HCT116 (cell line): ENCODE measurements around the gene SLAMF1. TPM values are rescaled to one million over a fixed set of nuclear protein-coding genes. Genes with fewer than 3 reads are reported as not detected.

Source experiments
- ATAC-seq: fragments of 200-7000 bp; cut with Tn5 transposase; 2 replicates; pipeline ENCODE4 v1.9.1; 2020; ENCODE audit warnings: mild to moderate bottlenecking, moderate library complexity
- BruUV-seq: library from RNA; stranded (reverse); fragments of 400-500 nt; replicated peaks from 2 replicates; lab custom pipeline; 2021; lab: Mats Ljungman, UMichigan
- CTCF ChIA-PET: fragments of 300-600 bp; sonication (Branson Sonifier 250); formaldehyde crosslinking; loops from one replicate; lab custom pipeline; 2021; ENCODE audit warnings: antibody characterized with exemption; lab: Charles Lee
- POLR2A ChIA-PET: fragments of 300-600, 350-600 bp; sonication (Branson Sonifier 250); formaldehyde crosslinking; loops from one replicate; lab custom pipeline; 2021; ENCODE audit warnings: antibody characterized with exemption; lab: Charles Lee
- RAD21 ChIA-PET, 2 experiments: fragments of 300-600 bp; sonication (Branson Sonifier 250); formaldehyde crosslinking; loops; one replicate each; lab custom pipeline; 2023; ENCODE audit warnings: low total read pairs in 2 of 2; ENCODE audit not compliant: uncharacterized antibody in 2 of 2, unreplicated experiment in 2 of 2, low non-redundant PET in 1 of 2; lab: Charles Lee
- DNase-seq: peaks from one replicate; pipeline ENCODE4 v3.0.0-alpha.2; 2010; ENCODE audit warnings: low read depth, low spot score
- H2AFZ ChIP-seq: fragments of 200-600 bp; shearing (Covaris generic), sonication (generic); 2 replicates; pipeline ENCODE4 v1.6.1; 2017; ENCODE audit warnings: low read depth, mixed run types, mixed read lengths, antibody characterized with exemption, low read length; ENCODE audit not compliant: poor library complexity, severe bottlenecking
- H3K27ac ChIP-seq: 2 replicates; pipeline ENCODE4 v1.5.1; 2012; ENCODE audit warnings: low read depth, low read length
- H3K27me3 ChIP-seq: fragments of 200-600 bp; sonication (generic); 2 replicates; pipeline ENCODE4 v1.6.1; 2016; ENCODE audit warnings: mixed run types, low read length, mixed read lengths; ENCODE audit not compliant: insufficient read depth
- H3K36me3 ChIP-seq, 2 experiments: fragments of 200-500 bp in 1 of 2; fragments of 200-600 bp in 1 of 2; sonication (Bioruptor generic) in 1 of 2; sonication (generic) in 1 of 2; 2 replicates each; pipeline versions ENCODE4 v1.5.1 to v1.6.1; 2014 to 2016; ENCODE audit warnings: low read length in 2 of 2, inconsistent platforms in 1 of 2, mixed read lengths in 1 of 2, mixed run types in 1 of 2; ENCODE audit not compliant: insufficient read depth in 2 of 2, control insufficient read depth in 1 of 2
- H3K4me1 ChIP-seq, 2 experiments: fragments of 200-600 bp in 1 of 2; sonication (generic) in 1 of 2; 2 replicates each; pipeline versions ENCODE4 v1.5.1 to v1.6.1; 2012 to 2017; ENCODE audit warnings: low read length in 2 of 2, inconsistent platforms in 1 of 2, mild to moderate bottlenecking in 1 of 2, mixed read lengths in 1 of 2, mixed run types in 1 of 2, moderate library complexity in 1 of 2; ENCODE audit not compliant: insufficient read depth in 2 of 2, control insufficient read depth in 1 of 2
- H3K4me2 ChIP-seq: fragments of 200-600 bp; sonication (generic); 2 replicates; pipeline ENCODE4 v1.6.1; 2017; ENCODE audit warnings: mixed run types, low read length, mixed read lengths
- H3K4me3 ChIP-seq, 2 experiments: fragments of 200-600 bp in 1 of 2; sonication (generic) in 1 of 2; replicated peaks in 1 of 2; 2 replicates each; pipeline ENCODE4 v1.5.1; 2011 to 2016; ENCODE audit warnings: low read length in 2 of 2, control low read depth in 1 of 2, low read depth in 1 of 2, mild to moderate bottlenecking in 1 of 2, mixed read lengths in 1 of 2, mixed run types in 1 of 2
- H3K79me2 ChIP-seq: fragments of 200-600 bp; sonication (generic); 2 replicates; pipeline ENCODE4 v1.6.1; 2017; ENCODE audit warnings: mild to moderate bottlenecking, mixed run types, low read length, moderate library complexity, mixed read lengths; ENCODE audit not compliant: insufficient read depth
- H3K9ac ChIP-seq: fragments of 200-600 bp; sonication (generic); 2 replicates; pipeline ENCODE4 v1.6.1; 2016; ENCODE audit warnings: low read length, mixed read lengths
- H3K9me2 ChIP-seq: fragments of 200-600 bp; sonication (generic), shearing (Covaris generic); 2 replicates; pipeline ENCODE4 v1.6.1; 2017; ENCODE audit warnings: mixed run types, mild to moderate bottlenecking, moderate library complexity; ENCODE audit not compliant: insufficient read depth
- H3K9me3 ChIP-seq, 2 experiments: fragments of 200-500 bp in 1 of 2; fragments of 200-600 bp in 1 of 2; sonication (Bioruptor generic) in 1 of 2; sonication (generic) in 1 of 2; 2 replicates each; pipeline ENCODE4 v1.6.1; 2014 to 2017; ENCODE audit warnings: low read length in 2 of 2, mixed read lengths in 2 of 2, inconsistent platforms in 1 of 2, low read depth in 1 of 2, mild to moderate bottlenecking in 1 of 2, mixed run types in 1 of 2, moderate library complexity in 1 of 2; ENCODE audit not compliant: control insufficient read depth in 1 of 2, insufficient read depth in 1 of 2
- H4K20me1 ChIP-seq: fragments of 200-600 bp; sonication (generic), shearing (Covaris generic); 2 replicates; pipeline ENCODE4 v1.6.1; 2017; ENCODE audit warnings: mixed run types, mild to moderate bottlenecking, moderate library complexity; ENCODE audit not compliant: insufficient read depth
- CBX3 ChIP-seq: IDR thresholded peaks from 2 replicates; pipeline ENCODE4 v1.6.1; 2012; ENCODE audit warnings: low read depth
- CEBPB ChIP-seq: IDR thresholded peaks from 2 replicates; pipeline ENCODE4 v1.6.1; 2012; ENCODE audit warnings: low read depth
- EZH2phosphoT487 ChIP-seq: fragments of 200-600 bp; IDR thresholded peaks from 2 replicates; pipeline ENCODE4 v1.6.1; 2018; ENCODE audit warnings: antibody characterized with exemption, borderline replicate concordance
- JUND ChIP-seq: IDR thresholded peaks from 2 replicates; pipeline ENCODE4 v1.6.1; 2012
- RAD21 ChIP-seq: IDR thresholded peaks from 2 replicates; pipeline ENCODE4 v1.6.1; 2012; ENCODE audit warnings: low read depth, mild to moderate bottlenecking
- SIN3A ChIP-seq: IDR thresholded peaks from 2 replicates; pipeline ENCODE4 v1.6.1; 2012; ENCODE audit warnings: low read depth
- YY1 ChIP-seq: IDR thresholded peaks from 2 replicates; pipeline ENCODE4 v1.6.1; 2011; ENCODE audit warnings: low read length, low read depth, moderate library complexity, mild to moderate bottlenecking; ENCODE audit not compliant: insufficient replicate concordance; ENCODE audit errors: extremely low read depth
- ZBTB33 ChIP-seq: IDR thresholded peaks from 2 replicates; pipeline ENCODE4 v1.6.1; 2011; ENCODE audit warnings: mild to moderate bottlenecking, low read length, moderate library complexity; ENCODE audit not compliant: insufficient replicate concordance; ENCODE audit errors: extremely low read depth
- intact Hi-C: fragments of 100-400 bp; cut with micrococcal nuclease; formaldehyde crosslinking; loops from 2 replicates; pipeline ENCODE4 v1.10.0; 2022
- total RNA-seq: library from RNA; stranded (reverse); gene quantifications from one replicate; pipeline ENCODE4 v1.2.1, GENCODE V29; 2021; ENCODE audit not compliant: unreplicated experiment
- TF ChIP-seq, protein P1 (sequence below): IDR thresholded peaks from 2 replicates; pipeline ENCODE4 v1.6.1; 2012; ENCODE audit warnings: low read depth

The SLAMF1 gene
- total RNA-seq, 1 experiment from 2014 or later = 0.30 TPM

- intact Hi-C loops = no loop called here
- H2AFZ ChIP-seq = no peak overlapping the region
- no peaks in the 10 kb centered on the region for H3K4me1 ChIP-seq
- no peak overlapping the region for H3K9ac ChIP-seq
- no peaks in the 10 kb centered on the region for H3K9me2 ChIP-seq
- no peak for ATAC-seq
- no peaks in the 10 kb centered on the region for H4K20me1 ChIP-seq
- no TSS peak for BruUV-seq
- DNase-seq = no peak
- H3K36me3 ChIP-seq = no peaks in the 10 kb centered on the region
- ChIA-PET POLR2A (no interaction called here), CTCF (no interaction called here)
- H3K27me3 ChIP-seq = peaks cover 43% of the 10 kb centered on the region
- H3K27ac ChIP-seq = no peak overlapping the region
- no peak overlapping the region for H3K4me3 ChIP-seq
- TF ChIP-seq YY1 (no peak), JUND (no peak), CEBPB (no peak), CBX3 (no peak), EZH2phosphoT487 (no peak), ZBTB33 (no peak), RAD21 (no peak), SIN3A (no peak)
- TF ChIP-seq, protein P1, sequence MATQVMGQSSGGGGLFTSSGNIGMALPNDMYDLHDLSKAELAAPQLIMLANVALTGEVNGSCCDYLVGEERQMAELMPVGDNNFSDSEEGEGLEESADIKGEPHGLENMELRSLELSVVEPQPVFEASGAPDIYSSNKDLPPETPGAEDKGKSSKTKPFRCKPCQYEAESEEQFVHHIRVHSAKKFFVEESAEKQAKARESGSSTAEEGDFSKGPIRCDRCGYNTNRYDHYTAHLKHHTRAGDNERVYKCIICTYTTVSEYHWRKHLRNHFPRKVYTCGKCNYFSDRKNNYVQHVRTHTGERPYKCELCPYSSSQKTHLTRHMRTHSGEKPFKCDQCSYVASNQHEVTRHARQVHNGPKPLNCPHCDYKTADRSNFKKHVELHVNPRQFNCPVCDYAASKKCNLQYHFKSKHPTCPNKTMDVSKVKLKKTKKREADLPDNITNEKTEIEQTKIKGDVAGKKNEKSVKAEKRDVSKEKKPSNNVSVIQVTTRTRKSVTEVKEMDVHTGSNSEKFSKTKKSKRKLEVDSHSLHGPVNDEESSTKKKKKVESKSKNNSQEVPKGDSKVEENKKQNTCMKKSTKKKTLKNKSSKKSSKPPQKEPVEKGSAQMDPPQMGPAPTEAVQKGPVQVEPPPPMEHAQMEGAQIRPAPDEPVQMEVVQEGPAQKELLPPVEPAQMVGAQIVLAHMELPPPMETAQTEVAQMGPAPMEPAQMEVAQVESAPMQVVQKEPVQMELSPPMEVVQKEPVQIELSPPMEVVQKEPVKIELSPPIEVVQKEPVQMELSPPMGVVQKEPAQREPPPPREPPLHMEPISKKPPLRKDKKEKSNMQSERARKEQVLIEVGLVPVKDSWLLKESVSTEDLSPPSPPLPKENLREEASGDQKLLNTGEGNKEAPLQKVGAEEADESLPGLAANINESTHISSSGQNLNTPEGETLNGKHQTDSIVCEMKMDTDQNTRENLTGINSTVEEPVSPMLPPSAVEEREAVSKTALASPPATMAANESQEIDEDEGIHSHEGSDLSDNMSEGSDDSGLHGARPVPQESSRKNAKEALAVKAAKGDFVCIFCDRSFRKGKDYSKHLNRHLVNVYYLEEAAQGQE = no peak
- TF ChIP-seq, all 23 proteins: peak for 0
- Histone ChIP-seq H3K4me2 (no peak overlapping the region), H3K9me3 (no peaks in the 10 kb centered on the region), H3K79me2 (no peaks in the 10 kb centered on the region)
- RAD21 ChIA-PET = no interaction called here
Measured at GRCh38 chr1:160614410-160614809, 32.4 kb downstream of the SLAMF1 start.
